Transverse colon (tissue), 4 donors: ENCODE results near the gene POC1A. TPM values are rescaled to one million over a fixed set of nuclear protein-coding genes. Genes with fewer than 3 reads are reported as not detected.
A peak's percentile ranks its signal among the peaks of the same experiment; 100 is the strongest.

Experiments
- DNase-seq: peaks from one replicate; pipeline ENCODE4 v3.0.0-alpha.2; 2019
- H3K27ac ChIP-seq, 4 donors: fragments of 200-600 bp; sonication (generic); 2 replicates each; pipeline ENCODE4 v1.5.1; 2016 to 2018; ENCODE audit warnings: inconsistent platforms in 4 of 4
- H3K27me3 ChIP-seq: fragments of 200-600 bp; sonication (generic); 2 replicates; pipeline ENCODE4 v1.5.1; 2017; ENCODE audit warnings: inconsistent platforms
- H3K36me3 ChIP-seq, 4 donors: fragments of 200-600 bp; sonication (generic); 2 replicates each; pipeline ENCODE4 v1.5.1; 2017 to 2019; ENCODE audit warnings: inconsistent platforms in 4 of 4
- H3K4me1 ChIP-seq, 4 donors: fragments of 200-600 bp; sonication (generic); 2 replicates each; pipeline ENCODE4 v1.5.1; 2017 to 2020; ENCODE audit warnings: inconsistent platforms in 4 of 4
- H3K4me3 ChIP-seq, 4 donors: fragments of 200-600 bp; sonication (generic); 1 replicate in 1 of 4; 2 replicates in 3 of 4; pipeline versions ENCODE4 v1.5.1 to v1.6.1; 2017 to 2019; ENCODE audit warnings: inconsistent platforms in 4 of 4
- H3K9me3 ChIP-seq, 2 donors: fragments of 200-600 bp; sonication (generic); 2 replicates each; pipeline ENCODE4 v1.5.1; 2017 to 2019; ENCODE audit warnings: inconsistent platforms in 2 of 2
- EP300 ChIP-seq: sonication (generic); formaldehyde crosslinking; IDR thresholded peaks from one replicate; pipeline ENCODE4 v1.6.1; 2017; ENCODE audit warnings: antibody characterized with exemption, low read depth
- POLR2A ChIP-seq: fragments of 450-650 bp; IDR thresholded peaks from one replicate; pipeline ENCODE4 v1.6.1; 2016; ENCODE audit warnings: antibody characterized with exemption, mild to moderate bottlenecking, moderate library complexity
- POLR2AphosphoS5 ChIP-seq, 3 donors: sonication (generic); formaldehyde crosslinking; IDR thresholded peaks; one replicate each; pipeline ENCODE4 v1.6.1; 2016; ENCODE audit warnings: antibody characterized with exemption in 3 of 3
- WGBS, 2 donors: methylation state at CpG; one replicate each; pipeline ENCODE4 v1.1.5; 2018; ENCODE audit warnings: low coverage in 1 of 2; 5-methylcytosine and 5-hydroxymethylcytosine counted together
- in situ Hi-C, 4 donors: fragments of 200-750 bp; cut with MboI; loops; one replicate each; pipeline versions ENCODE4 v1.15.0 to v1.15.1; 2017; ENCODE audit warnings: low sequenced_read_pairs in 3 of 4, low pct_ligation_motif_present in 1 of 4, low pct_unique_long_range_greater_than_20kb in 1 of 4
- intact Hi-C: fragments of 100-400 bp; cut with DNase I; formaldehyde crosslinking; loops from one replicate; pipeline ENCODE4 v1.15.1; 2023; ENCODE audit warnings: low total_unique reads
- total RNA-seq, 4 donors: library from RNA; depleted of rRNA; stranded (reverse); fragments of >200 nt; gene quantifications; one replicate each; pipeline ENCODE4 v1.1.0, GENCODE V29; 2016
- TF ChIP-seq, protein P1 (sequence below), 5 experiments: fragments of 200-600 bp in 3 of 5; fragments of 450-650 bp in 2 of 5; sonication (generic) in 3 of 5; IDR thresholded peaks; 1 replicate in 2 of 5; 2 replicates in 3 of 5; pipeline ENCODE4 v1.5.1; 2016 to 2017; ENCODE audit warnings: antibody characterized with exemption in 5 of 5, inconsistent platforms in 3 of 5, mild to moderate bottlenecking in 2 of 5, moderate library complexity in 1 of 5

Gene POC1A
- total RNA-seq, result 1 to 10 TPM in 2 of 4 donors, under 1 TPM in 1, not detected in 1; 0.80 to 3.1 (median 2.2) TPM

DNA sequence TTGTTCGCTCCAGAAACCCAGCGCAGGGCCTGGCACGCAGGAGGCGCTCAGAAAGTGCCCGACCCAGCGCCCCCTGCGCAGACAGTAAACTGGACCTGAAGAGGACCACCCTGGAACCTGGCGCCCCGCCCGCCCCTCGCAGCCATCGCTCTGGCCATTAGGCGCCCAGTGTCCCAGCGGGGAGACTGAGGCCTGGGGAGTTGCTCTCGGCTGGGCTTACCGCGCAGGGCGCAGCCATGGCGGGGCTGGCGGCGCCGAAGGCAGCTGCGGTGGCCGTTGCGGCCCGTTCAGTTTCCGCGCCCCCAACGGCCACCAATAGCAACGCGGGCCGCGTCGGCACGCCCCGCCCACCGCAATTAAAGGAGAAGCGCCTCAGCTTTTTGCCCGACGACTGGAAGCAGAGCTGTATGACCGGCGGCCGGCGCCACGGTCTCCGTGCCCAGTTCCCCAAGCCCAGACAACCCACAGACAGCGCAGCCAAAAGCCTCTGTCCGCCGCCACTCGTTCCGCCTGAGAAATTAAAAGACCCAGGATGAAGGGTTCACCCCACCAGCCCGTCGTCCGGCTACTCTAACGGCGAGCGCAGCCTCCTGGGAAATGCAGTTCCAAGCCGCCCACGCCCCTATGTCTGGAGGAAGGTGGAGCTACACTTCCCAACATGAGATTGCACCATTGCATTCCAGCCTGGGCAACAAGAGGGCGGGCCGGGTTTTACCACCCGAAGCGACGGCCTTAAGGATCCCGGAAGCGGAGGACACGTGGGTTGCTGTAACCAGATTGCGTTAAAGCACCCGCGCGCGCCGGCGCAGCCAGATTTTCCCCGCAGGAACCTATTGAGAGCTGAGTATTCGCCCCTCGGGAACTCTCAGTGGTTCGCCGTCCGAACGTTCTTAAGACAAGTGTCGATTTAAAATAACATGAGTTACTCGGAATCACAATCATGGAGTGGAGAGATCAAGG, at the start of gene POC1A:
TSS of gene POC1A (minus strand) at position 289 of the 960 bp plus-strand sequence. CDS start at position 238, 51 bp downstream.
- Histone ChIP-seq H3K27ac (peak within 1 kb of the TSS; percentile 89 to 93 (median 92)), H3K36me3 (no peaks in the 10 kb centered on the region), H3K27me3 (no peaks in the 10 kb centered on the region), H3K9me3 (no peaks in the 10 kb centered on the region), H3K4me1 (peaks cover 8 to 22% (median 16%) of the 10 kb centered on the region in 4 donors), H3K4me3 (peak within 1 kb of the TSS; percentile 55 to 81 (median 60))
- TF ChIP-seq POLR2A (peak; percentile 60), POLR2AphosphoS5 (IDR thresholded peaks at IDR 0.05) (peak; percentile 55 to 87 (median 82)), EP300 (peak; percentile 50)
- TF ChIP-seq, protein P1, sequence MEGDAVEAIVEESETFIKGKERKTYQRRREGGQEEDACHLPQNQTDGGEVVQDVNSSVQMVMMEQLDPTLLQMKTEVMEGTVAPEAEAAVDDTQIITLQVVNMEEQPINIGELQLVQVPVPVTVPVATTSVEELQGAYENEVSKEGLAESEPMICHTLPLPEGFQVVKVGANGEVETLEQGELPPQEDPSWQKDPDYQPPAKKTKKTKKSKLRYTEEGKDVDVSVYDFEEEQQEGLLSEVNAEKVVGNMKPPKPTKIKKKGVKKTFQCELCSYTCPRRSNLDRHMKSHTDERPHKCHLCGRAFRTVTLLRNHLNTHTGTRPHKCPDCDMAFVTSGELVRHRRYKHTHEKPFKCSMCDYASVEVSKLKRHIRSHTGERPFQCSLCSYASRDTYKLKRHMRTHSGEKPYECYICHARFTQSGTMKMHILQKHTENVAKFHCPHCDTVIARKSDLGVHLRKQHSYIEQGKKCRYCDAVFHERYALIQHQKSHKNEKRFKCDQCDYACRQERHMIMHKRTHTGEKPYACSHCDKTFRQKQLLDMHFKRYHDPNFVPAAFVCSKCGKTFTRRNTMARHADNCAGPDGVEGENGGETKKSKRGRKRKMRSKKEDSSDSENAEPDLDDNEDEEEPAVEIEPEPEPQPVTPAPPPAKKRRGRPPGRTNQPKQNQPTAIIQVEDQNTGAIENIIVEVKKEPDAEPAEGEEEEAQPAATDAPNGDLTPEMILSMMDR (IDR thresholded peaks at IDR 0.05), result peak in 3 of 5 experiments; percentile 1 to 45 (median 24)
- in situ Hi-C loops, result no loop called here
- 0% methylated on average over 51 of the region's 83 CpGs; no CpG with 5 or more reads in 1 of the 2 donors for WGBS, 2 donors
- intact Hi-C loops, result no loop called here
- DNase-seq, result peak; percentile 97

DNA sequence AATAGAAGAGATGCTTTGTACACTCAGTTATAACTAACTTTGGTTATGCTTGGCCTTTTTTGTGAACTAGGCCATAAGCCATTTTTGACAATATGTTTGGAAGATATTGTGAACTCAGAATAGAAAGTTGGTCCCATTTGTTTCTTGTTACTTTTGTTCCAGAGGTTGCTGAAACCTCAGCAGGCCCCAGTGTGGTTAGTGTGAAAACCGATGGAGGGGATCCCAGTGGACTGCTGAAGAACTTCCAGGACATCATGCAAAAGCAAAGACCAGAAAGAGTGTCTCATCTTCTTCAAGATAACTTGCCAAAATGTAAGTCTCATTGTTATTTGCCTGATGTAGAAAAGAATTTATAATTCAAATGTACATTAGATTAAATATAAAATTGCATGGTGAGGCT, 49.5 kb upstream of the POC1A start:
- H3K4me1 ChIP-seq, result peaks cover 9 to 47% (median 17%) of the 10 kb centered on the region in 4 donors
- H3K4me3 ChIP-seq, result no peak overlapping the region
- H3K36me3 ChIP-seq, result peaks cover 0 to 66% (median 27%) of the 10 kb centered on the region in 4 donors
- intact Hi-C loops (no loop called here), in situ Hi-C loops (no loop called here)
- no peak overlapping the region for H3K27ac ChIP-seq
- no peaks in the 10 kb centered on the region for H3K27me3 ChIP-seq
- DNase-seq, result no peak
- no peak for TF ChIP-seq POLR2A
- no peak for TF ChIP-seq POLR2AphosphoS5 (IDR thresholded peaks at IDR 0.05)
- TF ChIP-seq EP300, result no peak
- TF ChIP-seq, protein P1 (IDR thresholded peaks at IDR 0.05), result no peak
- 87 to 100% methylated on average over 1 of the region's 1 CpG for WGBS, 2 donors
- H3K9me3 ChIP-seq, result no peaks in the 10 kb centered on the region

DNA sequence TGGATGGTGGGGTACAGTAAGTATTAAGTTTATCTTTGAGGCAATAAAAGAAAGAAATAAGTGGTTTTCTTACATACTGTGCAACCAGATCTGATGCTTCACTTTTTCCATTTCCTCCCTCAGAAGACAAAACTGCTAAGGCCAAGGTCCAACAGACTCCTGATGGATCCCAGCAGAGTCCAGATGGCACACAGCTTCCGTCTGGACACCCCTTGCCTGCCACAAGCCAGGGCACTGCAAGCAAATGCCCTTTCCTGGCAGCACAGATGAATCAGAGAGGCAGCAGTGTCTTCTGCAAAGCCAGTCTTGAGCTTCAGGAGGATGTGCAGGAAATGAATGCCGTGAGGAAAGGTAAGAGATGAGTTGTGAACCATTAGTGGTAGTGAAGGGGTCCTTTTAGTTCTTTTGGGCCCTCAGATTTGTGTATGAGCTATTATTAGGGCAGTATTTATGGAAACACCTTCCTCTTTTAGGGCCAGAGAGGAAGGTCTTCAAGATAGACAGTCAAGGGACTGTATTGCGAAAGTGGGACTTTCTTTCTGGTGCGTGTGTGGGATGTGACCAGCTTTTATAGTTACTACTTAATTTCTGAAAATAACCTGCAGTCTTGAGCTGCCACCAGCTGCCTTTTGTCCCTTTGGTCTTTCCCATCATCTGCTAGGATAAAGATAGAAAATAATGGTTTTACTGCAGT, 48.3 kb upstream of the POC1A start:
- no peak overlapping the region for H3K27ac ChIP-seq
- intact Hi-C loops, result no loop called here
- H3K4me1 ChIP-seq, result peaks cover 11 to 53% (median 22%) of the 10 kb centered on the region in 4 donors
- 77% methylated on average over 4 of the region's 4 CpGs; no CpG with 5 or more reads in 1 of the 2 donors for WGBS, 2 donors
- TF ChIP-seq EP300 (no peak), POLR2AphosphoS5 (IDR thresholded peaks at IDR 0.05) (no peak), POLR2A (no peak)
- TF ChIP-seq, protein P1 (IDR thresholded peaks at IDR 0.05), result no peak
- no peak overlapping the region for H3K4me3 ChIP-seq
- peaks cover 0 to 54% (median 21%) of the 10 kb centered on the region in 4 donors for H3K36me3 ChIP-seq
- H3K27me3 ChIP-seq, result no peaks in the 10 kb centered on the region
- no peaks in the 10 kb centered on the region for H3K9me3 ChIP-seq
- in situ Hi-C loops, result no loop called here
- DNase-seq, result no peak
